SK-N-SH treated with all-trans-retinoic acid at 6 μM for 48 hours (cell line): ENCODE measurements around the gene ADCY9.

Source experiments
- BACH2 ChIP-seq: fragments of 250-450 bp; sonication (Bioruptor Pico); IDR thresholded peaks from 2 replicates; pipeline ENCODE4 v1.9.0; 2021; ENCODE audit warnings: mild to moderate bottlenecking, borderline replicate concordance
- CSRNP3 ChIP-seq: fragments of 250-450 bp; sonication (Bioruptor Pico); IDR thresholded peaks from 2 replicates; pipeline ENCODE4 v1.5.1; 2021; ENCODE audit warnings: mild to moderate bottlenecking, moderate library complexity
- ISL1 ChIP-seq: fragments of 250-450 bp; sonication (Bioruptor Pico); IDR thresholded peaks from 2 replicates; pipeline ENCODE4 v2.1.2; 2022; ENCODE audit warnings: mild to moderate bottlenecking, moderate library complexity
- OSR1 ChIP-seq: fragments of 250-450 bp; sonication (Bioruptor Pico); IDR thresholded peaks from 2 replicates; pipeline ENCODE4 v1.8.0; 2022; ENCODE audit warnings: moderate library complexity, mild to moderate bottlenecking, inconsistent platforms
- PPARA ChIP-seq: fragments of 250-450 bp; sonication (Bioruptor Pico); IDR thresholded peaks from 2 replicates; pipeline ENCODE4 v1.5.0; 2020; ENCODE audit warnings: mild to moderate bottlenecking, borderline replicate concordance
- ZC3H10 ChIP-seq: fragments of 250-450 bp; sonication (Bioruptor Pico); IDR thresholded peaks from 2 replicates; pipeline ENCODE4 v1.5.1; 2021; ENCODE audit warnings: mild to moderate bottlenecking, moderate library complexity
- ZFP3 ChIP-seq: fragments of 250-450 bp; sonication (Bioruptor Pico); IDR thresholded peaks from 2 replicates; pipeline ENCODE4 v1.5.0; 2020; ENCODE audit warnings: mild to moderate bottlenecking, moderate library complexity
- ZFP30 ChIP-seq: fragments of 450-650 bp; formaldehyde crosslinking; IDR thresholded peaks from 2 replicates; pipeline ENCODE4 v1.5.0; 2022; ENCODE audit warnings: mild to moderate bottlenecking, moderate library complexity
- ZNF565 ChIP-seq: fragments of 450-650 bp; formaldehyde crosslinking; conservative IDR thresholded peaks from 2 replicates; pipeline ENCODE4 v1.5.0; 2020; ENCODE audit warnings: low read depth, mild to moderate bottlenecking, moderate library complexity
- ZNF70 ChIP-seq: fragments of 450-650 bp; formaldehyde crosslinking; IDR thresholded peaks from 2 replicates; pipeline ENCODE4 v1.5.0; 2020; ENCODE audit warnings: mild to moderate bottlenecking, moderate library complexity
- TF ChIP-seq, protein P1 (sequence below): fragments of 250-450 bp; sonication (Bioruptor Pico); IDR thresholded peaks from 2 replicates; pipeline ENCODE4 v1.8.0; 2020; ENCODE audit warnings: mild to moderate bottlenecking, moderate library complexity, borderline replicate concordance

DNA sequence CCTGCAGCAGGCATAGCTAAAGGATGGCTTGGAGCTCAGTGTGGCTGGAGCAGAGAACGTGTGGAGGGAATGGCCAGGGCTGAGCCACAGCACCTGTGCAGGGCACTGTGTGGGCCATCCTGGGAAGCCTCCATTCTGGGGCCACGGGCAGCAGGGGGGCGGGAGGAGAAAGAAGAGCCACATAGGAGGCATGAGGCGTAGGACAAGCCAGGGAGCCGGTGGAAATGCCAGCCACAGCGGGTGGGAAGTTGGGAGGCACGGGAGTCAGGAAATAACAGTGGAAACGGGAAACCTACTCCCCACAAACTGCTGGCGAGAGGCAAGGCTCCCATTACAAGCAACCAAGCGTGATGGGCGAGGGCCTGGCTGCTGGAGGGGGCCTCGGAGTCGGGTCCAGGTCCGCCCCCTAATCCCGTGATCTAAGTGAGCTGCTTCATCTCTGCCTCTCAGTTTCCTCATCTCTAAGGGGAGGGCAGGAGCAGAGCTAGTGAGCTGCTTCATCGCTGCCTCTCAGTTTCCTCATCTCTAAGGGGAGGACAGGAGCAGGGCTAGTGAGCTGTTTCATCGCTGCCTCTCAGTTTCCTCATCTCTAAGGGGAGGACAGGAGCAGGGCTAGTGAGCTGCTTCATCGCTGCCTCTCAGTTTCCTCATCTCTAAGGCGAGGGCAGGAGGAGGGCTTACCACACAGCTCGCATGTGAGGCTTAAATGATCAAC, 104.9 kb downstream of the ADCY9 start:
- TF ChIP-seq, protein P1, sequence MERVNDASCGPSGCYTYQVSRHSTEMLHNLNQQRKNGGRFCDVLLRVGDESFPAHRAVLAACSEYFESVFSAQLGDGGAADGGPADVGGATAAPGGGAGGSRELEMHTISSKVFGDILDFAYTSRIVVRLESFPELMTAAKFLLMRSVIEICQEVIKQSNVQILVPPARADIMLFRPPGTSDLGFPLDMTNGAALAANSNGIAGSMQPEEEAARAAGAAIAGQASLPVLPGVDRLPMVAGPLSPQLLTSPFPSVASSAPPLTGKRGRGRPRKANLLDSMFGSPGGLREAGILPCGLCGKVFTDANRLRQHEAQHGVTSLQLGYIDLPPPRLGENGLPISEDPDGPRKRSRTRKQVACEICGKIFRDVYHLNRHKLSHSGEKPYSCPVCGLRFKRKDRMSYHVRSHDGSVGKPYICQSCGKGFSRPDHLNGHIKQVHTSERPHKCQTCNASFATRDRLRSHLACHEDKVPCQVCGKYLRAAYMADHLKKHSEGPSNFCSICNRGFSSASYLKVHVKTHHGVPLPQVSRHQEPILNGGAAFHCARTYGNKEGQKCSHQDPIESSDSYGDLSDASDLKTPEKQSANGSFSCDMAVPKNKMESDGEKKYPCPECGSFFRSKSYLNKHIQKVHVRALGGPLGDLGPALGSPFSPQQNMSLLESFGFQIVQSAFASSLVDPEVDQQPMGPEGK, result no peak
- TF ChIP-seq PPARA (CRISPR knock-in tag), result no peak
- no peak for TF ChIP-seq BACH2 (CRISPR knock-in tag)
- TF ChIP-seq ZNF70 (CRISPR knock-in tag), result no peak
- TF ChIP-seq OSR1 (CRISPR knock-in tag), result no peak
- TF ChIP-seq ZFP3 (CRISPR knock-in tag), result no peak
- TF ChIP-seq ZFP30 (CRISPR knock-in tag), result no peak
- no peak for TF ChIP-seq CSRNP3 (CRISPR knock-in tag)
- TF ChIP-seq ZC3H10 (CRISPR knock-in tag), result no peak
- TF ChIP-seq ISL1, result no peak
- TF ChIP-seq ZNF565 (CRISPR knock-in tag), result no peak
